RPMI7951 (cell line): ENCODE results near the gene SMIM29. TPM values are rescaled to one million over a fixed set of nuclear protein-coding genes. Genes with fewer than 3 reads are reported as not detected.
"Not testable (repeated sequence)": the region's sequence is repeated elsewhere in the genome, so short reads cannot be mapped to it uniquely, and the experiment has no call there.

ENCODE experiments used
- DNase-seq: peaks from one replicate; pipeline ENCODE4 v3.0.0-alpha.2; 2012; ENCODE audit warnings: low read depth
- total RNA-seq: library from RNA; depleted of rRNA; stranded (reverse); fragments of >200 nt; shearing (Covaris generic); gene quantifications from 2 replicates; pipeline ENCODE4 v1.2.3, GENCODE V29; 2014; rRNA removed

The SMIM29 gene
- 79.9 and 84.0 TPM in 2 replicates for total RNA-seq

- DNase-seq = peak; percentile 94
These were observed at the start of gene SMIM29 for GRCh38 chr6:34248727-34249468. Gene SMIM29, minus strand, starts transcription at chr6:34249006. Its CDS starts 1,215 bp downstream, at chr6:34247791.

GRCh38 chr6:34295721-34296120 is 46.9 kb upstream of the SMIM29 start:
- DNase-seq = peak; percentile 14

GRCh38 chr6:34292954-34293353 is 44.1 kb upstream of the SMIM29 start:
- DNase-seq = no peak

GRCh38 chr6:34289137-34289536 is 40.3 kb upstream of the SMIM29 start:
- no peak for DNase-seq

GRCh38 chr6:34288581-34288980 is 39.8 kb upstream of the SMIM29 start:
- no peak for DNase-seq

GRCh38 chr6:34285448-34286164 is 36.8 kb upstream of the SMIM29 start:
- no peak for DNase-seq

- no peak for DNase-seq
These were observed 36.0 kb upstream of the SMIM29 start for GRCh38 chr6:34284563-34285447.

- no peak for DNase-seq
These were observed 33.0 kb upstream of the SMIM29 start for GRCh38 chr6:34281702-34282334.

GRCh38 chr6:34280216-34280615 is 31.4 kb upstream of the SMIM29 start:
- no peak for DNase-seq

- DNase-seq = no peak
These were observed 30.0 kb upstream of the SMIM29 start for GRCh38 chr6:34278833-34279232.

- DNase-seq = no peak
These were observed 28.9 kb upstream of the SMIM29 start for GRCh38 chr6:34277763-34278112.

- DNase-seq = no peak
These were observed 28.3 kb upstream of the SMIM29 start for GRCh38 chr6:34276881-34277762.

GRCh38 chr6:34276191-34276590 is 27.4 kb upstream of the SMIM29 start:
- DNase-seq = no peak

- no peak for DNase-seq
These were observed 26.5 kb upstream of the SMIM29 start for GRCh38 chr6:34275128-34275804.

- DNase-seq = no peak
These were observed 25.3 kb upstream of the SMIM29 start for GRCh38 chr6:34274129-34274528.

GRCh38 chr6:34273242-34273805 is 24.5 kb upstream of the SMIM29 start:
- DNase-seq = no peak

- no peak for DNase-seq
These were observed 23.5 kb upstream of the SMIM29 start for GRCh38 chr6:34272013-34272926.

- DNase-seq = not testable (repeated sequence)
These were observed 21.0 kb upstream of the SMIM29 start for GRCh38 chr6:34269658-34270341.
